Transverse colon (tissue), 4 donors: ENCODE measurements around the gene NDRG2. TPM values are rescaled to one million over a fixed set of nuclear protein-coding genes. Genes with fewer than 3 reads are reported as not detected.

ENCODE experiments used
- DNase-seq: peaks from one replicate; pipeline ENCODE4 v3.0.0-alpha.2; 2019
- H3K27ac ChIP-seq, 4 donors: fragments of 200-600 bp; sonication (generic); 2 replicates each; pipeline ENCODE4 v1.5.1; 2016 to 2018; ENCODE audit warnings: inconsistent platforms in 4 of 4
- H3K27me3 ChIP-seq: fragments of 200-600 bp; sonication (generic); 2 replicates; pipeline ENCODE4 v1.5.1; 2017; ENCODE audit warnings: inconsistent platforms
- H3K36me3 ChIP-seq, 4 donors: fragments of 200-600 bp; sonication (generic); 2 replicates each; pipeline ENCODE4 v1.5.1; 2017 to 2019; ENCODE audit warnings: inconsistent platforms in 4 of 4
- H3K4me1 ChIP-seq, 4 donors: fragments of 200-600 bp; sonication (generic); 2 replicates each; pipeline ENCODE4 v1.5.1; 2017 to 2020; ENCODE audit warnings: inconsistent platforms in 4 of 4
- H3K4me3 ChIP-seq, 4 donors: fragments of 200-600 bp; sonication (generic); 1 replicate in 1 of 4; 2 replicates in 3 of 4; pipeline versions ENCODE4 v1.5.1 to v1.6.1; 2017 to 2019; ENCODE audit warnings: inconsistent platforms in 4 of 4
- H3K9me3 ChIP-seq, 2 donors: fragments of 200-600 bp; sonication (generic); 2 replicates each; pipeline ENCODE4 v1.5.1; 2017 to 2019; ENCODE audit warnings: inconsistent platforms in 2 of 2
- CTCF ChIP-seq, 5 experiments: fragments of 200-600 bp in 3 of 5; fragments of 450-650 bp in 2 of 5; sonication (generic) in 3 of 5; IDR thresholded peaks; 1 replicate in 2 of 5; 2 replicates in 3 of 5; pipeline ENCODE4 v1.5.1; 2016 to 2017; ENCODE audit warnings: antibody characterized with exemption in 5 of 5, inconsistent platforms in 3 of 5, mild to moderate bottlenecking in 2 of 5, moderate library complexity in 1 of 5
- EP300 ChIP-seq: sonication (generic); formaldehyde crosslinking; IDR thresholded peaks from one replicate; pipeline ENCODE4 v1.6.1; 2017; ENCODE audit warnings: antibody characterized with exemption, low read depth
- POLR2A ChIP-seq: fragments of 450-650 bp; IDR thresholded peaks from one replicate; pipeline ENCODE4 v1.6.1; 2016; ENCODE audit warnings: antibody characterized with exemption, mild to moderate bottlenecking, moderate library complexity
- POLR2AphosphoS5 ChIP-seq, 3 donors: sonication (generic); formaldehyde crosslinking; IDR thresholded peaks; one replicate each; pipeline ENCODE4 v1.6.1; 2016; ENCODE audit warnings: antibody characterized with exemption in 3 of 3
- WGBS, 2 donors: methylation state at CpG; one replicate each; pipeline ENCODE4 v1.1.5; 2018; ENCODE audit warnings: low coverage in 1 of 2; 5-methylcytosine and 5-hydroxymethylcytosine counted together
- in situ Hi-C, 4 donors: fragments of 200-750 bp; cut with MboI; loops; one replicate each; pipeline versions ENCODE4 v1.15.0 to v1.15.1; 2017; ENCODE audit warnings: low sequenced_read_pairs in 3 of 4, low pct_ligation_motif_present in 1 of 4, low pct_unique_long_range_greater_than_20kb in 1 of 4
- intact Hi-C: fragments of 100-400 bp; cut with DNase I; formaldehyde crosslinking; loops from one replicate; pipeline ENCODE4 v1.15.1; 2023; ENCODE audit warnings: low total_unique reads
- total RNA-seq, 4 donors: library from RNA; depleted of rRNA; stranded (reverse); fragments of >200 nt; gene quantifications; one replicate each; pipeline ENCODE4 v1.1.0, GENCODE V29; 2016

NDRG2 gene
- total RNA-seq, 4 donors from 2014 or later: 144 to 275 (median 192) TPM

GRCh38 chr14:21037156-21037555, 12.3 kb upstream of the NDRG2 start:
- TF ChIP-seq EP300 (no peak), POLR2AphosphoS5 (IDR thresholded peaks at IDR 0.05) (no peak), POLR2A (no peak), CTCF (IDR thresholded peaks at IDR 0.05) (no peak)
- Histone ChIP-seq H3K9me3 (no peaks in the 10 kb centered on the region), H3K36me3 (no peaks in the 10 kb centered on the region), H3K4me3 (no peak overlapping the region), H3K27me3 (no peaks in the 10 kb centered on the region), H3K27ac (no peak overlapping the region), H3K4me1 (peaks cover 18 to 21% (median 19%) of the 10 kb centered on the region in 4 donors)
- DNase-seq: no peak
- WGBS, 2 donors: 73% methylated on average over 3 of the region's 3 CpGs; no CpG with 5 or more reads in 1 of the 2 donors
- in situ Hi-C loops (no loop called here), intact Hi-C loops (no loop called here)

GRCh38 chr14:21036751-21037150, 11.9 kb upstream of the NDRG2 start:
- no peak overlapping the region for H3K4me3 ChIP-seq
- no peaks in the 10 kb centered on the region for H3K9me3 ChIP-seq
- in situ Hi-C loops: no loop called here
- peaks cover 18 to 21% (median 19%) of the 10 kb centered on the region in 4 donors for H3K4me1 ChIP-seq
- WGBS, 2 donors: 89 to 100% methylated on average over 3 to 7 of the region's 7 CpGs
- no peaks in the 10 kb centered on the region for H3K36me3 ChIP-seq
- DNase-seq: no peak
- H3K27ac ChIP-seq: no peak overlapping the region
- TF ChIP-seq POLR2AphosphoS5 (IDR thresholded peaks at IDR 0.05): no peak
- no peak for TF ChIP-seq CTCF (IDR thresholded peaks at IDR 0.05)
- TF ChIP-seq POLR2A: no peak
- no peaks in the 10 kb centered on the region for H3K27me3 ChIP-seq
- intact Hi-C loops: no loop called here

GRCh38 chr14:21034707-21035106, 9.8 kb upstream of the NDRG2 start, which contains the start of gene RNASE13:
TSS of gene RNASE13 (minus strand) at chr14:21034807. CDS start at chr14:21034288, 519 bp downstream.
- H3K4me1 ChIP-seq: peaks cover 15 to 18% (median 17%) of the 10 kb centered on the region in 4 donors
- H3K27ac ChIP-seq: no peak within 1 kb of the TSS
- DNase-seq: no peak
- no peak for TF ChIP-seq POLR2A
- no peak for TF ChIP-seq POLR2AphosphoS5 (IDR thresholded peaks at IDR 0.05)
- TF ChIP-seq EP300: no peak
- no peak for TF ChIP-seq CTCF (IDR thresholded peaks at IDR 0.05)
- in situ Hi-C loops (no loop called here), intact Hi-C loops (no loop called here)
- H3K27me3 ChIP-seq: no peaks in the 10 kb centered on the region
- H3K36me3 ChIP-seq: no peaks in the 10 kb centered on the region
- H3K9me3 ChIP-seq: no peaks in the 10 kb centered on the region
- no peak within 1 kb of the TSS for H3K4me3 ChIP-seq
- WGBS, 2 donors: 71 to 78% methylated on average over 1 to 5 of the region's 5 CpGs

GRCh38 chr14:21033133-21033698, 8.4 kb upstream of the NDRG2 start:
- intact Hi-C loops: no loop called here
- no peaks in the 10 kb centered on the region for H3K9me3 ChIP-seq
- H3K36me3 ChIP-seq: no peaks in the 10 kb centered on the region
- H3K4me1 ChIP-seq: peaks cover under 1 to 6% (median 2%) of the 10 kb centered on the region in 4 donors
- H3K4me3 ChIP-seq: no peak overlapping the region
- WGBS, 2 donors: 90 to 100% methylated on average over 2 to 4 of the region's 4 CpGs
- H3K27ac ChIP-seq: no peak overlapping the region
- no peaks in the 10 kb centered on the region for H3K27me3 ChIP-seq
- no peak for DNase-seq
- in situ Hi-C loops: no loop called here
- no peak for TF ChIP-seq POLR2A
- no peak for TF ChIP-seq EP300
- no peak for TF ChIP-seq CTCF (IDR thresholded peaks at IDR 0.05)
- TF ChIP-seq POLR2AphosphoS5 (IDR thresholded peaks at IDR 0.05): no peak
